ENCODE results near the gene CDT1. TPM values are rescaled to one million over a fixed set of nuclear protein-coding genes. Genes with fewer than 3 reads are reported as not detected.

CDT1 gene
- total and polyA plus RNA-seq, 2 experiments from 2014 or later = 32.6 to 187 TPM

DNA sequence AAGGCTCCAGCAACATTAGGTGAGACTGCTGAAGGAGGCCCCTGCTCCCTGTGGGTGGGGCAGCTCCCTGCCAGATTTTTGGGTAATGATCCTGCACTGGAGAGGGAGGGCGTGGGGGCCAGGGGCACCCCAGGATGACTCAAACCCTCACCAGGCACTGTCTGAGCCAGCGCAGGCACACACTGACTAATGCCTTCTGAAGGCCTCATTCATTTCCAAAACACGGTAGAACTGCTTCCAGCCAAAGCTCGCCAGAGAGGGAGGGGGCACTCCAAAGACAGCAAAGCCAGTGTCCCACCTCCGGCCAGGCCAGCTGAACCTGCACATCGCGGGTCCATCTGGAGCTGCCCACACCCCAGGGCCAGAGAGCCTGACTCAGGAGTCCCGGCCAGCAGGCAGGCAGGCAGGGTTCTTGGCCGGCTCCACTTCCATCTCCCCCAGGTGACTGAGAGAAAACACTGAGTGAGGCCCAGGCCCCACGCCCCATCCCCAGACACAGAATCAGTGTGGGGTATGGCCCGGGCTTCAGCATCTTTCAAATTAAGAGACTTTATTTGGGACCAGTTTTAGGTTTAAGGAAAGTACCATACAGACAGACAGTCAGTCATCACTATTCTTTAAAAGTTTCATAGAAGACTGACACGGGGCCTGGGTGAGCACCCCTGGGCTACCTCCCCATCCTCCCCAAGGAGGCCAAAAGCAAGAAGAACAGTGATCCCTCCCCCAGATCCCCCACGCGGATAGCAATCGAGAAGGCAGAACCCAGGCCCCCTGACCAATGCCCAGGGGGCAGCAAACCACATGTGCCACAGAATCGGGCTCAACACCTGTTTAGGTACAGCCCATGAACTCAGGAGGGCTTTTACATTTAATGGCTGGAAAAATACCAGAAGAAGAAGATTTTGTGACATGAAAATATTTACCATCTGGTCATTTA lies 20.9 kb upstream of the CDT1 start:
- ATAC-seq (no peak), DNase-seq (ENCODE audit: low spot score) (no peak)
- Histone ChIP-seq H3K27me3 (ENCODE audit: insufficient read depth) (peaks cover 4% of the 10 kb centered on the region; the same call in 1 of the 2 replicates), H3K27ac (ENCODE audit: low read depth) (no peak overlapping the region), H3K4me3 (0 out of 2 replicates have a peak overlapping the region, but pooled peaks have one; percentile 65), H3K4me2 (0 out of 2 replicates have a peak overlapping the region, but pooled peaks have one; percentile 82), H3K36me3 (ENCODE audit: insufficient read depth) (no peaks in the 10 kb centered on the region), H3F3A (replicated peaks; ENCODE audit: low read depth) (peaks cover 9% of the 10 kb centered on the region; the same call in 1 of the 2 replicates), H4K20me1 (replicated peaks; ENCODE audit: insufficient read depth) (0 out of 2 replicates have a peak, but pooled peaks cover 7% of the 10 kb centered on the region), H3K4me1 (ENCODE audit: insufficient read depth) (peaks cover 19% of the 10 kb centered on the region; the same call in 1 of the 2 replicates), H2AFZ (no peak overlapping the region), H3K79me2 (replicated peaks; ENCODE audit: insufficient read depth) (peaks cover 62% of the 10 kb centered on the region), H3K9me2 (ENCODE audit: insufficient read depth) (no peaks in the 10 kb centered on the region)
- peaks cover 19% of the 10 kb centered on the region for H3K27me3 Mint-ChIP-seq (ENCODE audit: insufficient read depth, low read depth, poor library complexity)
- H3K4me1 Mint-ChIP-seq = peaks cover 39% of the 10 kb centered on the region
- H3K4me3 Mint-ChIP-seq = peak overlapping the region; percentile 48; the same call in 2 of the 3 replicates
- H3K9me3 Mint-ChIP-seq = no peaks in the 10 kb centered on the region
- TF ChIP-seq EZH2phosphoT487 (IDR thresholded peaks at IDR 0.05; ENCODE audit: unreplicated experiment) (no peak), NANOG (IDR thresholded peaks at IDR 0.05; ENCODE audit: borderline replicate concordance) (no peak), CREB1 (CRISPR knock-in tag; IDR thresholded peaks at IDR 0.05; ENCODE audit: low read depth) (no peak), EZH2 (IDR thresholded peaks at IDR 0.05; ENCODE audit: low read depth, unreplicated experiment) (no peak), JUNB (IDR thresholded peaks at IDR 0.05; ENCODE audit: unreplicated experiment) (no peak), STAT1 (IDR thresholded peaks at IDR 0.05; ENCODE audit: unreplicated experiment) (no peak), ZNF331 (CRISPR knock-in tag; IDR thresholded peaks at IDR 0.05; ENCODE audit: low read depth) (no peak), POLR2AphosphoS5 (IDR thresholded peaks at IDR 0.05; ENCODE audit: low read depth) (no peak), ZNF114 (CRISPR knock-in tag; IDR thresholded peaks at IDR 0.05) (no peak)
- TF ChIP-seq, protein P1, sequence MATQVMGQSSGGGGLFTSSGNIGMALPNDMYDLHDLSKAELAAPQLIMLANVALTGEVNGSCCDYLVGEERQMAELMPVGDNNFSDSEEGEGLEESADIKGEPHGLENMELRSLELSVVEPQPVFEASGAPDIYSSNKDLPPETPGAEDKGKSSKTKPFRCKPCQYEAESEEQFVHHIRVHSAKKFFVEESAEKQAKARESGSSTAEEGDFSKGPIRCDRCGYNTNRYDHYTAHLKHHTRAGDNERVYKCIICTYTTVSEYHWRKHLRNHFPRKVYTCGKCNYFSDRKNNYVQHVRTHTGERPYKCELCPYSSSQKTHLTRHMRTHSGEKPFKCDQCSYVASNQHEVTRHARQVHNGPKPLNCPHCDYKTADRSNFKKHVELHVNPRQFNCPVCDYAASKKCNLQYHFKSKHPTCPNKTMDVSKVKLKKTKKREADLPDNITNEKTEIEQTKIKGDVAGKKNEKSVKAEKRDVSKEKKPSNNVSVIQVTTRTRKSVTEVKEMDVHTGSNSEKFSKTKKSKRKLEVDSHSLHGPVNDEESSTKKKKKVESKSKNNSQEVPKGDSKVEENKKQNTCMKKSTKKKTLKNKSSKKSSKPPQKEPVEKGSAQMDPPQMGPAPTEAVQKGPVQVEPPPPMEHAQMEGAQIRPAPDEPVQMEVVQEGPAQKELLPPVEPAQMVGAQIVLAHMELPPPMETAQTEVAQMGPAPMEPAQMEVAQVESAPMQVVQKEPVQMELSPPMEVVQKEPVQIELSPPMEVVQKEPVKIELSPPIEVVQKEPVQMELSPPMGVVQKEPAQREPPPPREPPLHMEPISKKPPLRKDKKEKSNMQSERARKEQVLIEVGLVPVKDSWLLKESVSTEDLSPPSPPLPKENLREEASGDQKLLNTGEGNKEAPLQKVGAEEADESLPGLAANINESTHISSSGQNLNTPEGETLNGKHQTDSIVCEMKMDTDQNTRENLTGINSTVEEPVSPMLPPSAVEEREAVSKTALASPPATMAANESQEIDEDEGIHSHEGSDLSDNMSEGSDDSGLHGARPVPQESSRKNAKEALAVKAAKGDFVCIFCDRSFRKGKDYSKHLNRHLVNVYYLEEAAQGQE (IDR thresholded peaks at IDR 0.05; ENCODE audit: unreplicated experiment) = no peak
- TF ChIP-seq, protein P2, sequence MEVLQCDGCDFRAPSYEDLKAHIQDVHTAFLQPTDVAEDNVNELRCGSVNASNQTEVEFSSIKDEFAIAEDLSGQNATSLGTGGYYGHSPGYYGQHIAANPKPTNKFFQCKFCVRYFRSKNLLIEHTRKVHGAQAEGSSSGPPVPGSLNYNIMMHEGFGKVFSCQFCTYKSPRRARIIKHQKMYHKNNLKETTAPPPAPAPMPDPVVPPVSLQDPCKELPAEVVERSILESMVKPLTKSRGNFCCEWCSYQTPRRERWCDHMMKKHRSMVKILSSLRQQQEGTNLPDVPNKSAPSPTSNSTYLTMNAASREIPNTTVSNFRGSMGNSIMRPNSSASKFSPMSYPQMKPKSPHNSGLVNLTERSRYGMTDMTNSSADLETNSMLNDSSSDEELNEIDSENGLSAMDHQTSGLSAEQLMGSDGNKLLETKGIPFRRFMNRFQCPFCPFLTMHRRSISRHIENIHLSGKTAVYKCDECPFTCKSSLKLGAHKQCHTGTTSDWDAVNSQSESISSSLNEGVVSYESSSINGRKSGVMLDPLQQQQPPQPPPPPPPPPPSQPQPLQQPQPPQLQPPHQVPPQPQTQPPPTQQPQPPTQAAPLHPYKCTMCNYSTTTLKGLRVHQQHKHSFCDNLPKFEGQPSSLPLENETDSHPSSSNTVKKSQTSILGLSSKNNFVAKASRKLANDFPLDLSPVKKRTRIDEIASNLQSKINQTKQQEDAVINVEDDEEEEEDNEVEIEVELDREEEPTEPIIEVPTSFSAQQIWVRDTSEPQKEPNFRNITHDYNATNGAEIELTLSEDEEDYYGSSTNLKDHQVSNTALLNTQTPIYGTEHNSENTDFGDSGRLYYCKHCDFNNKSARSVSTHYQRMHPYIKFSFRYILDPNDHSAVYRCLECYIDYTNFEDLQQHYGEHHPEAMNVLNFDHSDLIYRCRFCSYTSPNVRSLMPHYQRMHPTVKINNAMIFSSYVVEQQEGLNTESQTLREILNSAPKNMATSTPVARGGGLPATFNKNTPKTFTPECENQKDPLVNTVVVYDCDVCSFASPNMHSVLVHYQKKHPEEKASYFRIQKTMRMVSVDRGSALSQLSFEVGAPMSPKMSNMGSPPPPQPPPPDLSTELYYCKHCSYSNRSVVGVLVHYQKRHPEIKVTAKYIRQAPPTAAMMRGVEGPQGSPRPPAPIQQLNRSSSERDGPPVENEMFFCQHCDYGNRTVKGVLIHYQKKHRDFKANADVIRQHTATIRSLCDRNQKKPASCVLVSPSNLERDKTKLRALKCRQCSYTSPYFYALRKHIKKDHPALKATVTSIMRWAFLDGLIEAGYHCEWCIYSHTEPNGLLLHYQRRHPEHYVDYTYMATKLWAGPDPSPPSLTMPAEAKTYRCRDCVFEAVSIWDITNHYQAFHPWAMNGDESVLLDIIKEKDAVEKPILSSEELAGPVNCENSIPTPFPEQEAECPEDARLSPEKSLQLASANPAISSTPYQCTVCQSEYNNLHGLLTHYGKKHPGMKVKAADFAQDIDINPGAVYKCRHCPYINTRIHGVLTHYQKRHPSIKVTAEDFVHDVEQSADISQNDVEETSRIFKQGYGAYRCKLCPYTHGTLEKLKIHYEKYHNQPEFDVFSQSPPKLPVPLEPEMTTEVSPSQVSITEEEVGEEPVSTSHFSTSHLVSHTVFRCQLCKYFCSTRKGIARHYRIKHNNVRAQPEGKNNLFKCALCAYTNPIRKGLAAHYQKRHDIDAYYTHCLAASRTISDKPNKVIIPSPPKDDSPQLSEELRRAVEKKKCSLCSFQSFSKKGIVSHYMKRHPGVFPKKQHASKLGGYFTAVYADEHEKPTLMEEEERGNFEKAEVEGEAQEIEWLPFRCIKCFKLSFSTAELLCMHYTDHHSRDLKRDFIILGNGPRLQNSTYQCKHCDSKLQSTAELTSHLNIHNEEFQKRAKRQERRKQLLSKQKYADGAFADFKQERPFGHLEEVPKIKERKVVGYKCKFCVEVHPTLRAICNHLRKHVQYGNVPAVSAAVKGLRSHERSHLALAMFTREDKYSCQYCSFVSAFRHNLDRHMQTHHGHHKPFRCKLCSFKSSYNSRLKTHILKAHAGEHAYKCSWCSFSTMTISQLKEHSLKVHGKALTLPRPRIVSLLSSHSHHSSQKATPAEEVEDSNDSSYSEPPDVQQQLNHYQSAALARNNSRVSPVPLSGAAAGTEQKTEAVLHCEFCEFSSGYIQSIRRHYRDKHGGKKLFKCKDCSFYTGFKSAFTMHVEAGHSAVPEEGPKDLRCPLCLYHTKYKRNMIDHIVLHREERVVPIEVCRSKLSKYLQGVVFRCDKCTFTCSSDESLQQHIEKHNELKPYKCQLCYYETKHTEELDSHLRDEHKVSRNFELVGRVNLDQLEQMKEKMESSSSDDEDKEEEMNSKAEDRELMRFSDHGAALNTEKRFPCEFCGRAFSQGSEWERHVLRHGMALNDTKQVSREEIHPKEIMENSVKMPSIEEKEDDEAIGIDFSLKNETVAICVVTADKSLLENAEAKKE (CRISPR knock-in tag; IDR thresholded peaks at IDR 0.05) = no peak
- TF ChIP-seq, protein P3, sequence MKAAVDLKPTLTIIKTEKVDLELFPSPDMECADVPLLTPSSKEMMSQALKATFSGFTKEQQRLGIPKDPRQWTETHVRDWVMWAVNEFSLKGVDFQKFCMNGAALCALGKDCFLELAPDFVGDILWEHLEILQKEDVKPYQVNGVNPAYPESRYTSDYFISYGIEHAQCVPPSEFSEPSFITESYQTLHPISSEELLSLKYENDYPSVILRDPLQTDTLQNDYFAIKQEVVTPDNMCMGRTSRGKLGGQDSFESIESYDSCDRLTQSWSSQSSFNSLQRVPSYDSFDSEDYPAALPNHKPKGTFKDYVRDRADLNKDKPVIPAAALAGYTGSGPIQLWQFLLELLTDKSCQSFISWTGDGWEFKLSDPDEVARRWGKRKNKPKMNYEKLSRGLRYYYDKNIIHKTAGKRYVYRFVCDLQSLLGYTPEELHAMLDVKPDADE (IDR thresholded peaks at IDR 0.05) = no peak
- TF ChIP-seq, protein P4, sequence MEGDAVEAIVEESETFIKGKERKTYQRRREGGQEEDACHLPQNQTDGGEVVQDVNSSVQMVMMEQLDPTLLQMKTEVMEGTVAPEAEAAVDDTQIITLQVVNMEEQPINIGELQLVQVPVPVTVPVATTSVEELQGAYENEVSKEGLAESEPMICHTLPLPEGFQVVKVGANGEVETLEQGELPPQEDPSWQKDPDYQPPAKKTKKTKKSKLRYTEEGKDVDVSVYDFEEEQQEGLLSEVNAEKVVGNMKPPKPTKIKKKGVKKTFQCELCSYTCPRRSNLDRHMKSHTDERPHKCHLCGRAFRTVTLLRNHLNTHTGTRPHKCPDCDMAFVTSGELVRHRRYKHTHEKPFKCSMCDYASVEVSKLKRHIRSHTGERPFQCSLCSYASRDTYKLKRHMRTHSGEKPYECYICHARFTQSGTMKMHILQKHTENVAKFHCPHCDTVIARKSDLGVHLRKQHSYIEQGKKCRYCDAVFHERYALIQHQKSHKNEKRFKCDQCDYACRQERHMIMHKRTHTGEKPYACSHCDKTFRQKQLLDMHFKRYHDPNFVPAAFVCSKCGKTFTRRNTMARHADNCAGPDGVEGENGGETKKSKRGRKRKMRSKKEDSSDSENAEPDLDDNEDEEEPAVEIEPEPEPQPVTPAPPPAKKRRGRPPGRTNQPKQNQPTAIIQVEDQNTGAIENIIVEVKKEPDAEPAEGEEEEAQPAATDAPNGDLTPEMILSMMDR (conservative IDR thresholded peaks at IDR 0.05; ENCODE audit: low read depth in 2 of 2) = no peak
- H3K36me3 Mint-ChIP-seq (ENCODE audit: low read depth) = no peaks in the 10 kb centered on the region
- H3K27ac Mint-ChIP-seq = no peak overlapping the region
